GM21723 (cell line): ENCODE measurements around the gene N4BP2.
"Not testable (repeated sequence)": the region's sequence is repeated elsewhere in the genome, so short reads cannot be mapped to it uniquely, and the experiment has no call there.

Experiments used
- ATAC-seq: cut with Tn5 transposase; IDR thresholded peaks from one replicate; pipeline ENCODE4 v1.9.1; 2021; ENCODE audit warnings: mild to moderate bottlenecking, moderate library complexity; ENCODE audit not compliant: unreplicated experiment

N4BP2 gene

GRCh38 chr4:40086421-40086820 is 29.8 kb downstream of the N4BP2 start:
- no peak for ATAC-seq

GRCh38 chr4:40087799-40088366 is 31.2 kb downstream of the N4BP2 start:
- no peak for ATAC-seq

DNA sequence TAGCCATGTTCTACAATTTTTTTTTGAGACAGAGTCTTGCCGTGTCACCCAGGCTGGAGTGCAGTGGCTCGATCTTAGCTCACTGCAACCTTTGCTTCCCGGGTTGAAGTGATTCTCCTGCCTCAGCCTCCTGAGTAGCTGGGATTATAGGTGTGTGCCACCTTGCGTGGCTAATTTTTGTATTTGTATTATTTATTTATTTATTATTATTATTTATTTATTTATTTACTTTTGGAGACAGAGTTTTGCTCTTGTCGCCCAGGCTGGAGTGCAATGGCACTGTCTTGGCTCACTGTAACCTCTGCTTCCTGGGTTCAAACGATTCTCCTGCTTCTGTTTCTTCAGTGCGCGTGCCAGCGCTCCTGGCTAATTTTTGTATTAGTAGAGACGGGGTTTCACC is 36.8 kb downstream of the N4BP2 start:
- not testable (repeated sequence) for ATAC-seq

- no peak for ATAC-seq
Observed at GRCh38 chr4:40099010-40099409, 42.4 kb downstream of the N4BP2 start.

DNA sequence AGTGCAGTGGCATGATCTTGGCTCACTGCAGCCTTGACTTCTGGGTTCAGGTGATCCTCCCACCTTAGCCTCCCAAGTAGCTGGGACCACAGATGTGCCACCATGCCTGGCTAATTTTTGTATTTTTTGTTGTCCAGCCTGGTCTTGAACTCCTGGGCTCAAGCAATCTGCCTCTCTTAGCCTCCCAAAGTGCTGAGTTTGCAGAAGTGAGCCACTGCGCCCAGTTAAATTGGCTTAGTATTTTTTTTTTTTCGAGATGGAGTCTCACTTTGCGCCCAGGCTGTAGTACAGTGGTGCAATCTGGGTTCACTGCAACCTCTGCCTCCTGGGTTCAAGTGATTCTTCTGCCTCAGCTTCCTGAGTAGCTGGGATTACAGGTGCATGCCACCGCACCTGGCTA is 50.5 kb downstream of the N4BP2 start:
- not testable (repeated sequence) for ATAC-seq

DNA sequence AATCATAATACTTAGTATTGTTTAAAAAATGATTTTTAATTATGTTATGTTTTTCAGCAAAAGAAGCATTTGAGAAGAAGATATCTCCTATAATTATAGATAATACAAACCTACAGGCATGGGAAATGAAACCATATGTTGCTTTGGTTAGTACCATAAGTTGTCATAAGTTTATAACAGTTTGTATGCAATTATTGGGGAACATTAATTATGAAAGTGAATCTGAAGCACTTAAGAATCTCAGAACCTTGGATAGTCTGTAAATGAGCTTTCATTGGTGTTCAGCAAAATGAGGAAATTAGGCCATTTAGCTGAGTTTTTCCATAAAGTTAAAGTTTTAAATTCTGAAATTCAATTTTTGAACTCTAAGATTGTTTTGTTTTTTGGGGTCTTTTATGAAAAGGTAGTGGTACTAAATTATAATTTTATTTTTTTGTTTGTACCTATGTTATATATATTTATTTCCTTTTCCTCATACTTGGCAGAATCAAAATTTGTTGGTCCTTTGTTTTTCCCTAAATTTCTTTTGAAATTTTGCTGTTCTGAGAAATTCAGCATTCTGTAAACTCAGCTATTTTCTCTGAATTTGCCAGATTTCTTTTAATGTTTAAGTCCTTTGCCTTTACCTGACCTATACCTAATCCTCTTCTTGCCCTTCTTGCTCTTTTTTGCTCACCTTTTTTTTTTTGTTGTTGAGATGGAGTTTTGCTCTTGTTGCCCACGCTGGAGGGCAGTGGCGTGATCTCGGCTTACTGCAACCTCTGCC is 55.6 kb downstream of the N4BP2 start:
- no peak for ATAC-seq

GRCh38 chr4:40114206-40114605 is 57.6 kb downstream of the N4BP2 start:
- no peak for ATAC-seq

- ATAC-seq = no peak
Observed at GRCh38 chr4:40118861-40119260, 62.2 kb downstream of the N4BP2 start.

DNA sequence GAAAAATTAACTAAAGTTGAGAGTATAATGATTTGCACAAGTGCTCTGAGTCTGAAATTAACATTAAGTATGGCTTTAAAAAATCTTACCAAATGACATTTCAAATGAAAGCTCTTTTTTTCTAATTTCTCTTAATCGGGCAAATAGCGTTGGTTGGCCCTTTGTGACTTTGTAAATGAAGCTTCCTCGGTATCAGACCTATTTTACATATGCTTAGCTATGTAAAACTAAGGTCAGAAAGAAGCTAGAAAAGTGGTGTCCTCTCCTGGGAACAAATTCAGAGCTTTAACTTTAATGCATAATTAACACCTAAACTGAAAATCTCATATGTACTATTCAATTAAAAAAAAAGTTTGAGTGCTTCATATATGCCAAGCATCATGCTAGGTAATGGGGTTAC is 62.7 kb downstream of the N4BP2 start:
- no peak for ATAC-seq

DNA sequence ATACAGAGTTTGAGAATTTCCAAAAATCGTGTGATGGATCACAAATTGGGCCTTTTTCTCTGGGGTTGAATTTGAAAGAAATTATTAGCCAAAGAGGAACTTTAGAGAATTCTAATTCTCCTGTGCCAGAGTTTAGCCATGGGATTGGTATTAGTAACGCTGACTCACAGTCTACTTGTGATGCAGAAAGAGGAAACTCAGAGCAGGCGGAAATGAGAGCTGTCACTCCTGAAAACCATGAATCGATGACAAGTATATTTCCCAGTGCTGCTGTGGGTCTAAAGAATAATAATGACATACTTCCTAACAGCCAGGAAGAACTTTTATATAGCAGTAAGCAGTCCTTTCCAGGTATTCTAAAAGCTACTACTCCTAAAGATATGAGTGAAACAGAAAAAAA is 64.9 kb downstream of the N4BP2 start:
- peak; percentile 68 for ATAC-seq

DNA sequence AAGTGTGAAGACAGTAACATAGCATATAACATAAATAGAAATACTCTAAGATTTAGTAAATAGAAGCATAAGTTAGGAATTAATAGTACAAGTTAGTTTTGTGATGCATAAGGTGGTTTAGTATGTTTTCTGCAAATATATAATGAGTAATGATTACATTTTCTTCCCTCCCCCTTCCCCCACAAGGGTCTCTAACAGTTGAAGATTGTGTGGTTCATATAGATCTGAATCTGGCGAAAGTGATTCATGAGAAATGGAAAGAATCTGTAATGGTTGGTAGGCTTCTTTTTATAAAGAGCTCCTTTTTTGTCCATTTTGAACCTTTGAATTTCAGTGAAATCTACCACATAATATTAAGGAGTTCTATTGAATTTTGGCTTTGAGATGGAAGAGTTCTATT is 66.3 kb downstream of the N4BP2 start:
- ATAC-seq = no peak

DNA sequence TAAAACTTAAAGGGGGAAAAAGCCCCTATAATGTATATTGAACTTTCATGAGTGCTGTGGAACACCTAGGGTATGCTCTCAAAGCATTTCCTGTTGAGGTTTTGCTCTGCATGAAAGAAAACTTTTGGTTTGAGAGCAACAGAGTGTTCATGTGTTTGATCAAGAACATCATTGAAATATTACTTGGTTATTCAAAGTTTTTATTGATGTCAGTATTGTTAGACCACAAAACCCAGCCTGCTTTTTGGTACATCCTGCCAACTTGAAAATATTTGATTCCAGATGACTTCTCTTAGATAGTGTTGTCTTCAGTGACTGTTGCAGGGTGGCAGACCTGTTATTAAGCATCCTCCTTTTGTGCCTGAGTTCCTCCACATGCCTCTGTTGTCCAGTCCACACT is 68.0 kb downstream of the N4BP2 start:
- no peak for ATAC-seq

DNA sequence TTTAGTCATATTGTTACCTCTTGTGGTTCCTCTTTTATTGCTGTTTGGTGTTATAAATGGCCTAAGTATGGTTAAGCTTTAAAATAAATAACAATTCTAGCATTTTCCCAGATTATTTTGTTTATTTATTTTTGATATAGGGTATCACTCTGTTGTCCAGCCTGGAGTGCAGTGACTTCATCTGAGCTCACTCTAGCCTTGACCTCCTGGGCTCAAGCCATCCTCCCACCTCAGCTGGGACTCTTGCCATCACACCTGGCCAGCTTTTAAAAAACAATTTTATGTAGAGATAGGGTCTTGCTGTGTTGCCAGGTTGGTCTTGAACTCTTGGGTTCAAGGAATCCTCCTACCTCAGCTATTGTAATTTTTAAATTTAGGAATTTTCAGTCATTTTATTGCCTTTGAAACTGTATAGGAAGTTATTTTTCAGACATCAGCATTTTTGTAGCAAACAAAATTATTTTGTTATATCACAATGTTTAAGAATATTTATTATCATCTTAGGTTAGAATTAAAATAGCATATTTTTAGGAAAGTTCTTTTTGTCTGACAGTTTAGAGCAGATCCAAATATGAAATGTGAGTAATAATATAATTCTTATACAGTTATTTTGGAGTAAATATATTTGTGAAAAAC is 73.9 kb downstream of the N4BP2 start:
- no peak for ATAC-seq

GRCh38 chr4:40132816-40133215 is 76.2 kb downstream of the N4BP2 start:
- ATAC-seq = no peak

- ATAC-seq = no peak
Observed at GRCh38 chr4:40134206-40134917, 77.7 kb downstream of the N4BP2 start.

DNA sequence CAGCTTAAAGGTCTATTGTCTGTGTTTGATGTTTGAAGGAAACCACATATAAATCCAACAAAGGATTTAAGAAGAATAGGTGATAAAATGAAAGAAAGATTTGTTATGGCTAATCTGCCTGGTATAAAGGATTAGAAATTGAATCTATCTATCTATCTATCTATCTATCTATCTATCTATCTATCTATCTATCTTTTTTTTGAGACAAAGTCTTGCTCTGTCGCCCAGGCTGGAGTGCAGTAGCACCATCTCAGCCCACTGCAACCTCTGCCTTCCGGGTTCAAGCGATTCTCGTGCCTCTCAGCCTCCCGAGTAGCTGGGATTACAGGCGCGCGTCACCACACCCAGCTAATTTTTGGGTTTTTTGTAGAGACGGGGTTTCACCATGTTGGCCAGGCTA is 79.6 kb downstream of the N4BP2 start:
- ATAC-seq = not testable (repeated sequence)

GRCh38 chr4:40140196-40140595 is 83.5 kb downstream of the N4BP2 start:
- no peak for ATAC-seq

GRCh38 chr4:40140597-40140996 is 83.9 kb downstream of the N4BP2 start:
- ATAC-seq = not testable (repeated sequence)

- ATAC-seq = no peak
Observed at GRCh38 chr4:40143926-40144508, 87.4 kb downstream of the N4BP2 start.

- ATAC-seq = no peak
Observed at GRCh38 chr4:40144716-40145115, 88.1 kb downstream of the N4BP2 start.

DNA sequence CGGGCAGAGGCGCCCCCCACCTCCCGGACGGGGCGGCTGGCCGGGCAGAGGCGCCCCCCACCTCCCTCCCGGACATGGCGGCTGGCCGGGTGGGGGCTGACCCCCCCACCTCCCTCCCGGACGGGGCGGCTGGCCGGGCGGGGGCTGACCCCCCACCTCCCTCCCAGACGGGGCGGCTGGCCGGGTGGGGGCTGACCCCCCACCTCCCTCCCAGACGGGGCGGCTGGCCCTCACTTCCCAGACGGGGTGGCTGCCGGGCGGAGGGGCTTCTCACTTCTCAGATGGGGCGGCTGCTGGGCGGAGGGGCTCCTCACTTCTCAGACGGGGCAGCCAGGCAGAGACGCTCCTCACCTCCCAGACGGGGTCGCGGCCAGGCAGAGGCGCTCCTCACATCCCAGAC is 90.8 kb downstream of the N4BP2 start:
- ATAC-seq = not testable (repeated sequence)
